ENCODE results near the gene IFI27L1. TPM values are rescaled to one million over a fixed set of nuclear protein-coding genes. Genes with fewer than 3 reads are reported as not detected.

IFI27L1 gene
- total RNA-seq, 1 experiment from 2014 or later = 27.6 TPM

- TF ChIP-seq, protein P1, sequence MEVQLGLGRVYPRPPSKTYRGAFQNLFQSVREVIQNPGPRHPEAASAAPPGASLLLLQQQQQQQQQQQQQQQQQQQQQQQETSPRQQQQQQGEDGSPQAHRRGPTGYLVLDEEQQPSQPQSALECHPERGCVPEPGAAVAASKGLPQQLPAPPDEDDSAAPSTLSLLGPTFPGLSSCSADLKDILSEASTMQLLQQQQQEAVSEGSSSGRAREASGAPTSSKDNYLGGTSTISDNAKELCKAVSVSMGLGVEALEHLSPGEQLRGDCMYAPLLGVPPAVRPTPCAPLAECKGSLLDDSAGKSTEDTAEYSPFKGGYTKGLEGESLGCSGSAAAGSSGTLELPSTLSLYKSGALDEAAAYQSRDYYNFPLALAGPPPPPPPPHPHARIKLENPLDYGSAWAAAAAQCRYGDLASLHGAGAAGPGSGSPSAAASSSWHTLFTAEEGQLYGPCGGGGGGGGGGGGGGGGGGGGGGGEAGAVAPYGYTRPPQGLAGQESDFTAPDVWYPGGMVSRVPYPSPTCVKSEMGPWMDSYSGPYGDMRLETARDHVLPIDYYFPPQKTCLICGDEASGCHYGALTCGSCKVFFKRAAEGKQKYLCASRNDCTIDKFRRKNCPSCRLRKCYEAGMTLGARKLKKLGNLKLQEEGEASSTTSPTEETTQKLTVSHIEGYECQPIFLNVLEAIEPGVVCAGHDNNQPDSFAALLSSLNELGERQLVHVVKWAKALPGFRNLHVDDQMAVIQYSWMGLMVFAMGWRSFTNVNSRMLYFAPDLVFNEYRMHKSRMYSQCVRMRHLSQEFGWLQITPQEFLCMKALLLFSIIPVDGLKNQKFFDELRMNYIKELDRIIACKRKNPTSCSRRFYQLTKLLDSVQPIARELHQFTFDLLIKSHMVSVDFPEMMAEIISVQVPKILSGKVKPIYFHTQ (CRISPR knock-in tag; IDR thresholded peaks at IDR 0.05) = no peak
- TF ChIP-seq FOXK1 (CRISPR knock-in tag; IDR thresholded peaks at IDR 0.05) (no peak), HMGA2 (CRISPR knock-in tag; IDR thresholded peaks at IDR 0.05) (no peak), ZNF219 (CRISPR knock-in tag; IDR thresholded peaks at IDR 0.05; ENCODE audit: borderline replicate concordance) (no peak), ZNF317 (CRISPR knock-in tag; IDR thresholded peaks at IDR 0.05; ENCODE audit: borderline replicate concordance, low read depth) (no peak), SP1 (CRISPR knock-in tag; conservative IDR thresholded peaks at IDR 0.05) (no peak), CBFB (CRISPR knock-in tag; IDR thresholded peaks at IDR 0.05; ENCODE audit: low read depth) (no peak), TP53 (CRISPR knock-in tag; IDR thresholded peaks at IDR 0.05) (no peak), TCF7 (CRISPR knock-in tag; IDR thresholded peaks at IDR 0.05; ENCODE audit: low read depth) (no peak)
Observed at GRCh38 chr14:94040247-94040646, 40.9 kb upstream of the IFI27L1 start (continued).

DNA sequence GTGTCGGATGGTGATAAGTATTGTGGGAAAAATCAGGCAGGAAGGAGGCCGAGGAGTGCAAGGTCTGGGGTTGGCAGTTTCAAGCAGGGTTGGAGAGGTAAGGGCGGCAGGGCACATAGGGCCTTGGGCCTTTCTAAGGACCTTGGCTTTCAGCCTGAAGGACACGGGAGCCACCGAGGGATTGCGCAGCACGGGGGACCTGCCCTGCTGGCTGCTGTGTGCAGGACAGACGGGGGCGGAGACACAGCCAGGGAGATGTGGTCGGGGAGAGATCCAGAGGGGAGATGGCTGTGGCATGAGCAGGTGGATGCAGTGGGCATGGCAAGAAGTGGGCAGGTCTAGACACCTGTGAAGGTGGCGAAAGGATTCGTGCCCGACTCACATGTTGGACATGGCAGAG lies 40.3 kb upstream of the IFI27L1 start:
- Mint-ChIP-seq H3K27me3 (ENCODE audit: low read depth) (no peaks in the 10 kb centered on the region), H3K4me3 (no peak overlapping the region), H3K36me3 (peaks cover 12% of the 10 kb centered on the region; the same call in 1 of the 2 replicates), H3K9me3 (no peaks in the 10 kb centered on the region), H3K4me1 (peaks cover 2% of the 10 kb centered on the region; the same call in 1 of the 2 replicates), H3K27ac (no peak overlapping the region)
- DNase-seq (ENCODE audit: low spot score) (no peak), ATAC-seq (no peak)
- CTCF ChIA-PET = interaction anchor here (2.5 to 2.7 kb wide), 2 partner anchors 89 to 96 kb away, joined by 11 to 13 read pairs; partner anchors contain the start of gene IFI27L2
- POLR2A ChIA-PET = no interaction called here
- TF ChIP-seq TEAD1 (CRISPR knock-in tag; IDR thresholded peaks at IDR 0.05) (no peak), ZNF532 (CRISPR knock-in tag; IDR thresholded peaks at IDR 0.05; ENCODE audit: borderline replicate concordance) (no peak), PRDM15 (CRISPR knock-in tag; IDR thresholded peaks at IDR 0.05) (no peak), TEAD4 (CRISPR knock-in tag; IDR thresholded peaks at IDR 0.05) (no peak), ZNF396 (CRISPR knock-in tag; IDR thresholded peaks at IDR 0.05; ENCODE audit: borderline replicate concordance) (no peak), JUN (CRISPR knock-in tag; IDR thresholded peaks at IDR 0.05) (no peak), FOXP4 (CRISPR knock-in tag; IDR thresholded peaks at IDR 0.05) (no peak), ATF6 (CRISPR knock-in tag; IDR thresholded peaks at IDR 0.05) (no peak)
- TF ChIP-seq, protein P2, sequence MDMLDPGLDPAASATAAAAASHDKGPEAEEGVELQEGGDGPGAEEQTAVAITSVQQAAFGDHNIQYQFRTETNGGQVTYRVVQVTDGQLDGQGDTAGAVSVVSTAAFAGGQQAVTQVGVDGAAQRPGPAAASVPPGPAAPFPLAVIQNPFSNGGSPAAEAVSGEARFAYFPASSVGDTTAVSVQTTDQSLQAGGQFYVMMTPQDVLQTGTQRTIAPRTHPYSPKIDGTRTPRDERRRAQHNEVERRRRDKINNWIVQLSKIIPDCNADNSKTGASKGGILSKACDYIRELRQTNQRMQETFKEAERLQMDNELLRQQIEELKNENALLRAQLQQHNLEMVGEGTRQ (CRISPR knock-in tag; IDR thresholded peaks at IDR 0.05) = no peak
- TF ChIP-seq, protein P3, sequence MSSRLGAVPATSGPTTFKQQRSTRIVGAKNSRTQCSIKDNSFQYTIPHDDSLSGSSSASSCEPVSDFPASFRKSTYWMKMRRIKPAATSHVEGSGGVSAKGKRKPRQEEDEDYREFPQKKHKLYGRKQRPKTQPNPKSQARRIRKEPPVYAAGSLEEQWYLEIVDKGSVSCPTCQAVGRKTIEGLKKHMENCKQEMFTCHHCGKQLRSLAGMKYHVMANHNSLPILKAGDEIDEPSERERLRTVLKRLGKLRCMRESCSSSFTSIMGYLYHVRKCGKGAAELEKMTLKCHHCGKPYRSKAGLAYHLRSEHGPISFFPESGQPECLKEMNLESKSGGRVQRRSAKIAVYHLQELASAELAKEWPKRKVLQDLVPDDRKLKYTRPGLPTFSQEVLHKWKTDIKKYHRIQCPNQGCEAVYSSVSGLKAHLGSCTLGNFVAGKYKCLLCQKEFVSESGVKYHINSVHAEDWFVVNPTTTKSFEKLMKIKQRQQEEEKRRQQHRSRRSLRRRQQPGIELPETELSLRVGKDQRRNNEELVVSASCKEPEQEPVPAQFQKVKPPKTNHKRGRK (CRISPR knock-in tag; IDR thresholded peaks at IDR 0.05; ENCODE audit: borderline replicate concordance) = no peak

All from WTC11 (cell line).